ENCODE results near the gene TREML1.

GRCh38 chr6:41135062-41135832 lies 18.9 kb downstream of the TREML1 start:
- TF ChIP-seq EZH2 (IDR thresholded peaks at IDR 0.05) (no peak), POLR2AphosphoS5 (IDR thresholded peaks at IDR 0.05; ENCODE audit: borderline replicate concordance, low read depth, low read length) (no peak)
